ENCODE results near the gene IL12RB2. TPM values are rescaled to one million over a fixed set of nuclear protein-coding genes. Genes with fewer than 3 reads are reported as not detected.

Gene IL12RB2
- polyA plus RNA-seq, 1 experiment: not detected

DNA sequence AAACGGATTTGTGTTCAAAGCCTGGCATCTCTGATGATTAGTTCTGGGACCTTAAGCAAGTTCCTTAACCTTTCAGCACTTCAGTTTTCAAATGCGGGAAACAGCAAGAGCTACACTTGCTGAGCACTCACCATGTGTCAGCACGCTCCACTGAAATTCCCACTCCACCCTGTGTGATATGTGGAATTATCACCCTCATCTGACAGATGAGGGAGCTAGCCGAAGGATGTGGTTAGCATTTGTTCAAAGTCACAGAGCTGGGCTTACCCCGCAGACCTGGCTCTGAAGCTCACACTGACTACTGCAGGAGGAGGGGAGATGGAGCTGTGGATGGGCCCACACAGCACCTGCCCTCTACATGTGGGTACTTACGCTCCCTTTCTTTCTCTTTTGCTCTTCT is 29.1 kb downstream of the IL12RB2 start:
- POLR2A ChIA-PET: no interaction called here
- CTCF ChIA-PET: interaction anchor here (1.3 kb wide), 1 partner anchor 164 kb away, joined by 7 read pairs; no protein-coding TSS in a partner anchor
- TF ChIP-seq, protein P1, sequence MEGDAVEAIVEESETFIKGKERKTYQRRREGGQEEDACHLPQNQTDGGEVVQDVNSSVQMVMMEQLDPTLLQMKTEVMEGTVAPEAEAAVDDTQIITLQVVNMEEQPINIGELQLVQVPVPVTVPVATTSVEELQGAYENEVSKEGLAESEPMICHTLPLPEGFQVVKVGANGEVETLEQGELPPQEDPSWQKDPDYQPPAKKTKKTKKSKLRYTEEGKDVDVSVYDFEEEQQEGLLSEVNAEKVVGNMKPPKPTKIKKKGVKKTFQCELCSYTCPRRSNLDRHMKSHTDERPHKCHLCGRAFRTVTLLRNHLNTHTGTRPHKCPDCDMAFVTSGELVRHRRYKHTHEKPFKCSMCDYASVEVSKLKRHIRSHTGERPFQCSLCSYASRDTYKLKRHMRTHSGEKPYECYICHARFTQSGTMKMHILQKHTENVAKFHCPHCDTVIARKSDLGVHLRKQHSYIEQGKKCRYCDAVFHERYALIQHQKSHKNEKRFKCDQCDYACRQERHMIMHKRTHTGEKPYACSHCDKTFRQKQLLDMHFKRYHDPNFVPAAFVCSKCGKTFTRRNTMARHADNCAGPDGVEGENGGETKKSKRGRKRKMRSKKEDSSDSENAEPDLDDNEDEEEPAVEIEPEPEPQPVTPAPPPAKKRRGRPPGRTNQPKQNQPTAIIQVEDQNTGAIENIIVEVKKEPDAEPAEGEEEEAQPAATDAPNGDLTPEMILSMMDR (IDR thresholded peaks at IDR 0.05; ENCODE audit: insufficient read depth, low read depth, low read length): no peak
- no peak for DNase-seq (ENCODE audit: low read depth)
- no peaks in the 10 kb centered on the region for H3K36me3 ChIP-seq (ENCODE audit: control insufficient read depth, insufficient read depth, low read length)
- no peak overlapping the region for H3K4me3 ChIP-seq (ENCODE audit: low read depth, low read length)
- 0 out of 2 replicates have a peak, but pooled peaks cover 1% of the 10 kb centered on the region for H3K27me3 ChIP-seq (ENCODE audit: control insufficient read depth, insufficient read depth, low read length)

DNA sequence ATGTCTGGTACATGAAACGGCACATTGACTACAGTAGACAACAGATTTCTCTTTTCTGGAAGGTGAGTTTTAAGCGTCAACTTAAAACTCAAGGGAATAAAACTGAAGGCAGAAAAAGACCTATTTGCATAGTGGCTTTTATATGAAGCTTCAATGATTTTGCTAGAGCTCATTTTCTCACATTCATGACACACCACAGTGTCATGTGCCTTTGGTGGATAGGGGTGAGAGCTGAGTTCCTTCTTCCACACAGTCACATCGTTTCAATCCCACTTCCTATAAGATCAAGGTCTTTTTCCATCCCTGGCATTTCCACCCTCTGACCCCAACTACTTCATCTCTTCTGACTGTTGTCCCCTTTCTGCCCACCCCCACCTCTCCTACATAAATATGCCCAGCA is 31.0 kb downstream of the IL12RB2 start:
- POLR2A ChIA-PET: no interaction called here
- Histone ChIP-seq H3K4me3 (ENCODE audit: low read depth, low read length) (no peak overlapping the region), H3K27me3 (ENCODE audit: control insufficient read depth, insufficient read depth, low read length) (0 out of 2 replicates have a peak, but pooled peaks cover under 1% of the 10 kb centered on the region), H3K36me3 (ENCODE audit: control insufficient read depth, insufficient read depth, low read length) (no peaks in the 10 kb centered on the region)
- TF ChIP-seq, protein P1 (IDR thresholded peaks at IDR 0.05; ENCODE audit: insufficient read depth, low read depth, low read length): no peak
- DNase-seq (ENCODE audit: low read depth): no peak
- CTCF ChIA-PET: interaction anchor here (0.7 to 2.3 kb wide), 5 partner anchors 9 to 163 kb away, joined by 4 to 16 read pairs (median 6); no protein-coding TSS in a partner anchor

DNA sequence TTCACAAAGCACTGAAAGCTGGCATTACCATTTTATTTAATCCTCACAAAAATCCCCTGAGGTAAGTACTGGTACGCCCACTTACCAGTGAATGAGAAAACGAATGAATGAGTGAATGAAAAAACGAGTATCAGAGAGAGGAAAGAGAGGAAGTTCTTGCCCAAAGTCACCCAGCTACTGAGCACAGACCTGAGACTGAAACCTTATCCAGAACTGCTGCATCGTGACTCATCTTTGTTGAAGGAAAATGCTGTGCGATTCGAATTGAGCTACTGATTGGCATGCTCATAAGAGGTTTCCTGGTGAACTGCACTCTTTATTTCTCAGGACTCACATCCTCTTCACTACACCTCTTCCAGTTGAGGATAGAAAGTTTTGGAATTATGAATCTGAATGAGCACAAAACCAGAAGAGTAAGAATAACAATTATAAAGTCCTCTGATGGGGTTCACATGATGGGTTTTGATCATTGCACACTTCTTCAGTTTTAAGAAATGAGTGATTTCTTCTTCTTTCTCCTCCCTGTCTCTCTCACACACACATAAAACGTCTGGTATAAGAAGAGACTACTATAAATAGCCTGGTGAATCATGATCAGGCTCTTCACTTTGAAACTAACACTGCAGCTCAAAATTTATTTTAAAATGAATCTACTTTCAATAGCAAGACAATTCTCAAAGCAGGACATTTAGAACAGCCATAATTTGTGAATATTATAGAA is 32.1 kb downstream of the IL12RB2 start:
- Histone ChIP-seq H3K4me3 (ENCODE audit: low read depth, low read length) (no peak overlapping the region), H3K36me3 (ENCODE audit: control insufficient read depth, insufficient read depth, low read length) (no peaks in the 10 kb centered on the region), H3K27me3 (ENCODE audit: control insufficient read depth, insufficient read depth, low read length) (no peaks in the 10 kb centered on the region)
- DNase-seq (ENCODE audit: low read depth): peak; percentile 29
- POLR2A ChIA-PET: interaction anchor here (1.0 kb wide), 1 partner anchor 12 kb away, joined by 4 read pairs; no protein-coding TSS in a partner anchor
- CTCF ChIA-PET: interaction anchor here (0.7 to 2.3 kb wide), 4 partner anchors 8 to 17 kb away, joined by 3 to 16 read pairs (median 6); no protein-coding TSS in a partner anchor
- TF ChIP-seq, protein P1 (IDR thresholded peaks at IDR 0.05; ENCODE audit: insufficient read depth, low read depth, low read length): no peak

DNA sequence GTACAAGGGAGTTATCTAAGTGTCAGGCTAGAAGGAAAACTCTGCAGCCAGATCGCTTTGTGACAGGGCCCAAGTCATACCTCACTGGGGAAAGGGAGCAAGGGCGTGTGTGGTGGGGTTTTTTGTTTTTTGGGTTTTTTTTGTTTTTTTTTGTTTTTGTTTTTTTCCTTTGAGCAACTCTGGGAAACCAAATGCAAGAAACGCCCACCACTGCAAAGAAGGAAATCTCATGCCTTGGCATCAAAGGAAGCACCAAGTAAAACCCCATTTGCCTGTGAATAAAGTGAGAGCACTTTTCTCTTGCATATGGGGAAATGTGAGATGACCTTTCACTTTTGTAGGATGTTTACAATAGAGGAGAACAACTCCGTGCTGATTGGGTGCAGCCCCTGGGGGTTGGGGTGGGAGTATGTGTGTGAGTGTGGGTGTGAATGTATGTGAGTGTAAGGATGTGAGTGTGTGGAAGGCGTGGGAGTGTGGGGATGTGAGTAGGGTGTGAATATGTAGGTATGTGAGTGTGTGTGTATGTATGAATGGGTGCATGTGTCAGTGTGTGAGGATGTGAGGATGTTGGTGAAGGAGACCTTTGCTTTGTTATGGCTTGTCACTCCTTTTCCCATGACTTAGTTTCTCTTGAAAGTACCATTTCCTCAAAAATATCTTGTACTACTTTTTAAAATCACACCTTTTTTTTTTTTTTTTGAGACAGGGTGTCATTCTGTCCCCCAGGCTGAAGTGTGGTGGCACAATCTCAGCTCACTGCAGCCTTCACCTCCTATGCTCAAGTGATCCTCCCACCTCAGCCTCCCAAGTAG is 34.6 kb downstream of the IL12RB2 start:
- CTCF ChIA-PET: interaction anchor here (10.1 kb wide), 1 partner anchor 160 kb away, joined by 173 read pairs; no protein-coding TSS in a partner anchor
- Histone ChIP-seq H3K27me3 (ENCODE audit: control insufficient read depth, insufficient read depth, low read length) (no peaks in the 10 kb centered on the region), H3K4me3 (ENCODE audit: low read depth, low read length) (no peak overlapping the region), H3K36me3 (ENCODE audit: control insufficient read depth, insufficient read depth, low read length) (no peaks in the 10 kb centered on the region)
- TF ChIP-seq, protein P1 (IDR thresholded peaks at IDR 0.05; ENCODE audit: insufficient read depth, low read depth, low read length): no peak
- POLR2A ChIA-PET: no interaction called here
- no peak for DNase-seq (ENCODE audit: low read depth)

DNA sequence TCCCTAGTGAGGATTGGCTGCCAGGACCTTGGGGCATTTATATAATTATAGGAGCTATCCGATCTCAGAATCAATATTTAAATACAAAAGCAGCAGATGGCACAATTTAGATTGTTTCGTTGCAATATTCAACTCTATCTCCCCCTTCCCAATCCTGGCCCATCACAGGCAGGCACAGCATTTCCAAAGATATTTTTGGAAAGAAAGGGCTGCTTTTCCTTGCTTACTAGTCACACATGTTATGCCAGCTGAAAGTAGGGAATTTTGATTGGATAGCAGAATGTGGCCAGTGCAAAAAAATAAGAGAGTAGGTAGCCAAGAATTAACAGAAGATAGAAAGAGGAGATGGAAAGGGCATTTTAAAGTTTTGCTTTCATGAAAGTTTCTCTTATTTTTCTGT is 37.9 kb downstream of the IL12RB2 start:
- no peak overlapping the region for H3K4me3 ChIP-seq (ENCODE audit: low read depth, low read length)
- ChIA-PET POLR2A (no interaction called here), CTCF (interaction anchor here (1.0 to 10.1 kb wide), 4 partner anchors 17 to 156 kb away, joined by 3 to 173 read pairs (median 6); no protein-coding TSS in a partner anchor)
- TF ChIP-seq, protein P1 (IDR thresholded peaks at IDR 0.05; ENCODE audit: insufficient read depth, low read depth, low read length): no peak
- H3K27me3 ChIP-seq (ENCODE audit: control insufficient read depth, insufficient read depth, low read length): no peaks in the 10 kb centered on the region
- DNase-seq (ENCODE audit: low read depth): no peak
- H3K36me3 ChIP-seq (ENCODE audit: control insufficient read depth, insufficient read depth, low read length): no peaks in the 10 kb centered on the region
